Caco-2 (cell line): ENCODE results near the gene HIVEP2. TPM values are rescaled to one million over a fixed set of nuclear protein-coding genes. Genes with fewer than 3 reads are reported as not detected.

Experiments used
- BruUV-seq: library from RNA; stranded (reverse); fragments of 400-500 nt; replicated peaks from 2 replicates; lab custom pipeline; 2021; lab: Mats Ljungman, UMichigan
- CTCF ChIA-PET: fragments of 300-600 bp; sonication (Branson Sonifier 250); formaldehyde crosslinking; loops from one replicate; lab custom pipeline; 2022; ENCODE audit warnings: antibody characterized with exemption; lab: Charles Lee
- POLR2A ChIA-PET: fragments of 300-600 bp; sonication (Branson Sonifier 250); formaldehyde crosslinking; loops from one replicate; lab custom pipeline; 2022; ENCODE audit warnings: antibody characterized with exemption; lab: Charles Lee
- DNase-seq, 2 experiments: peaks; one replicate each; pipeline versions ENCODE4 v3.0.0 to v3.0.0-alpha.2; 2020 to 2022
- H3K27me3 ChIP-seq: replicated peaks from 2 replicates; pipeline ENCODE4 v1.6.0; 2011; ENCODE audit warnings: low read length; ENCODE audit not compliant: control insufficient read depth, insufficient read depth
- H3K36me3 ChIP-seq: 2 replicates; pipeline ENCODE4 v1.5.1; 2011; ENCODE audit warnings: low read length; ENCODE audit not compliant: control insufficient read depth, insufficient read depth
- H3K4me1 ChIP-seq: fragments of 250-450 bp; sonication (Bioruptor Pico); 2 replicates; pipeline ENCODE4 v1.5.1; 2020; ENCODE audit warnings: mild to moderate bottlenecking
- H3K4me3 ChIP-seq: 2 replicates; pipeline ENCODE4 v1.5.1; 2011; ENCODE audit warnings: low read depth, mild to moderate bottlenecking, control low read depth, low read length
- H3K9me3 ChIP-seq: fragments of 250-450 bp; sonication (Bioruptor Pico); 2 replicates; pipeline ENCODE4 v1.5.1; 2020; ENCODE audit warnings: mild to moderate bottlenecking, moderate library complexity
- H3K27ac Mint-ChIP-seq: one replicate; pipeline ENCODE4 v1.8.0; 2022; ENCODE audit warnings: mixed read lengths; ENCODE audit not compliant: unreplicated experiment
- H3K27me3 Mint-ChIP-seq: one replicate; pipeline ENCODE4 v1.8.0; 2022; ENCODE audit warnings: mixed read lengths; ENCODE audit not compliant: insufficient read depth, unreplicated experiment
- H3K36me3 Mint-ChIP-seq: one replicate; pipeline ENCODE4 v1.8.0; 2022; ENCODE audit warnings: mild to moderate bottlenecking, mixed read lengths; ENCODE audit not compliant: insufficient read depth, unreplicated experiment
- H3K4me1 Mint-ChIP-seq: one replicate; pipeline ENCODE4 v1.8.0; 2022; ENCODE audit warnings: low read depth, mixed read lengths; ENCODE audit not compliant: unreplicated experiment
- H3K4me3 Mint-ChIP-seq: one replicate; pipeline ENCODE4 v1.8.0; 2022; ENCODE audit warnings: mild to moderate bottlenecking, moderate library complexity, mixed read lengths; ENCODE audit not compliant: unreplicated experiment
- H3K9me3 Mint-ChIP-seq: one replicate; pipeline ENCODE4 v1.8.0; 2022; ENCODE audit warnings: mixed read lengths; ENCODE audit not compliant: unreplicated experiment
- intact Hi-C: fragments of 100-400 bp; cut with micrococcal nuclease; formaldehyde crosslinking; loops from one replicate; pipeline ENCODE4 v1.10.0; 2022; ENCODE audit not compliant: unreplicated experiment
- total RNA-seq: library from RNA; stranded (reverse); gene quantifications from 2 replicates; pipeline ENCODE4 v1.2.3, GENCODE V29; 2022
- TF ChIP-seq, protein P1 (sequence below), 2 experiments: fragments of 200-600 bp in 1 of 2; IDR thresholded peaks; 1 replicate in 1 of 2; 2 replicates in 1 of 2; pipeline versions ENCODE4 v1.5.1 to v1.8.0; 2011 to 2022; ENCODE audit warnings: antibody characterized with exemption in 1 of 2, control low read depth in 1 of 2, inconsistent platforms in 1 of 2, low read depth in 1 of 2, low read length in 1 of 2, mild to moderate bottlenecking in 1 of 2, moderate library complexity in 1 of 2; ENCODE audit not compliant: insufficient read depth in 1 of 2, severe bottlenecking in 1 of 2, unreplicated experiment in 1 of 2

The HIVEP2 gene
- total RNA-seq, 1 experiment from 2014 or later = 1.0 TPM

DNA sequence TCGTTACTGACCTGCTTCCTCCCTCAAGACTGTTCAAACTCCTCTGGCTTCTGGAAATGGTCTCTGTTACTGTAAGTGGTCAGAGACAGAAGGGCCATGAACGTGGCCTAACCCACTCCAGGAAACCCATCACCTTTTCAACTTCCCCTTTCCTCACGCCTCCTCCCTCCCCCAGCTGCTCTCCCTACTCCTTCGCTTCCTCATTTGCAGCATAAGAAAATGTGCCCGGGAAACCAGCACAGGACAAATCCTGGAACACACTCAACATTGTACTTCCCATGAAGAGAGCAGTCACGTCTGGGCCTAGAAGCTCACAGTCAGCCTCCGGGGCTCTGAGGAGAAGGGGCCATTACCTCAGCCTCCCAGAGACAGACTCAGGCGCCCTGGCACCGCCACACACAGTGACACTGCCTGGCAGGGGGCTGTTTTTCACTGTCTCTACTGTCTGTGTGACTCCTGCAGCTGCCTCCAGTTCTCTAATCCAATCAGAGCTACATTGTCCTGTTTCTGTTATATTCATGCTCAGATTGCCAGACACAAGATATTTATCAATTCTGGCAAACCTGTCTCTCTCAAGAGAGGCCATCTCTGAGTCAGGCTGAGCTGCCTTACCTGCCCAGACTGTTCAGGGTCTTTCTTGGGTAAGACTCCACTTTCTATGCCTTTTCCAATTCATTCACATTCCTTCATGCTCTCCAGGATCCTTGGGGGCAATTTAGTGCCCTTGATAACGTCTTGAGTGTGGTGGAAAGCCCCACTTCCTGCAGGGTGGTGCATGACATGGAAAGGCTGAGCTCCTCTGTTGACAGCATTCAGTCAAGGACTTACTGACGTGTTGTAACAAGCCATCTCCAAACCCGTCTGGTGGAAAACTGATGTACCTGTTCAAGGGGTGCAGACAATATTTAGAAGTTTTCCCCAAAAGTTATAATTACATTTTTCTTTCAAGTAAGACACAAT is 242.2 kb downstream of the HIVEP2 start:
- Mint-ChIP-seq H3K4me1 (no peaks in the 10 kb centered on the region), H3K27ac (no peak overlapping the region), H3K36me3 (no peaks in the 10 kb centered on the region), H3K4me3 (no peak overlapping the region), H3K9me3 (no peaks in the 10 kb centered on the region), H3K27me3 (peaks cover 9% of the 10 kb centered on the region)
- CTCF ChIA-PET = no interaction called here
- intact Hi-C loops = no loop called here
- no peaks in the 10 kb centered on the region for H3K27me3 ChIP-seq
- H3K4me1 ChIP-seq = no peaks in the 10 kb centered on the region
- no peaks in the 10 kb centered on the region for H3K9me3 ChIP-seq
- TF ChIP-seq, protein P1, sequence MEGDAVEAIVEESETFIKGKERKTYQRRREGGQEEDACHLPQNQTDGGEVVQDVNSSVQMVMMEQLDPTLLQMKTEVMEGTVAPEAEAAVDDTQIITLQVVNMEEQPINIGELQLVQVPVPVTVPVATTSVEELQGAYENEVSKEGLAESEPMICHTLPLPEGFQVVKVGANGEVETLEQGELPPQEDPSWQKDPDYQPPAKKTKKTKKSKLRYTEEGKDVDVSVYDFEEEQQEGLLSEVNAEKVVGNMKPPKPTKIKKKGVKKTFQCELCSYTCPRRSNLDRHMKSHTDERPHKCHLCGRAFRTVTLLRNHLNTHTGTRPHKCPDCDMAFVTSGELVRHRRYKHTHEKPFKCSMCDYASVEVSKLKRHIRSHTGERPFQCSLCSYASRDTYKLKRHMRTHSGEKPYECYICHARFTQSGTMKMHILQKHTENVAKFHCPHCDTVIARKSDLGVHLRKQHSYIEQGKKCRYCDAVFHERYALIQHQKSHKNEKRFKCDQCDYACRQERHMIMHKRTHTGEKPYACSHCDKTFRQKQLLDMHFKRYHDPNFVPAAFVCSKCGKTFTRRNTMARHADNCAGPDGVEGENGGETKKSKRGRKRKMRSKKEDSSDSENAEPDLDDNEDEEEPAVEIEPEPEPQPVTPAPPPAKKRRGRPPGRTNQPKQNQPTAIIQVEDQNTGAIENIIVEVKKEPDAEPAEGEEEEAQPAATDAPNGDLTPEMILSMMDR (IDR thresholded peaks at IDR 0.05; ENCODE audit: insufficient read depth in 1 of 2, low read depth in 1 of 2, low read length in 1 of 2, severe bottlenecking in 1 of 2, unreplicated experiment in 1 of 2) = no peak
- no peak for DNase-seq
- H3K4me3 ChIP-seq = no peak overlapping the region
- BruUV-seq = no TSS peak
- POLR2A ChIA-PET = no interaction called here
- no peaks in the 10 kb centered on the region for H3K36me3 ChIP-seq

Other genes with a start within 250 kb of the HIVEP2 start
- gene AIG1, start 115.7 kb upstream of the HIVEP2 start, total RNA-seq = 27.6 and 31.8 TPM in 2 replicates